SJSA1 (cell line): ENCODE data around the gene NCOA5. TPM values are rescaled to one million over a fixed set of nuclear protein-coding genes. Genes with fewer than 3 reads are reported as not detected.

Experiments
- DNase-seq, 2 experiments: peaks; one replicate each; pipeline ENCODE4 v3.0.0-alpha.2; 2015 to 2020; ENCODE audit warnings: low spot score in 2 of 2, low read depth in 1 of 2
- H3K27ac ChIP-seq: fragments of 250-450 bp; sonication (Bioruptor Pico); 2 replicates; pipeline ENCODE4 v1.5.1; 2020; ENCODE audit warnings: mild to moderate bottlenecking, moderate library complexity
- H3K27me3 ChIP-seq: fragments of 250-450 bp; sonication (Bioruptor Pico); replicated peaks from 2 replicates; pipeline ENCODE4 v1.5.1; 2020; ENCODE audit warnings: mild to moderate bottlenecking, moderate library complexity
- H3K36me3 ChIP-seq: fragments of 250-450 bp; sonication (Bioruptor Pico); 2 replicates; pipeline ENCODE4 v1.5.1; 2020; ENCODE audit warnings: mild to moderate bottlenecking
- H3K4me1 ChIP-seq: fragments of 250-450 bp; sonication (Bioruptor Pico); replicated peaks from 2 replicates; pipeline ENCODE4 v1.6.1; 2021; ENCODE audit warnings: mild to moderate bottlenecking
- H3K4me3 ChIP-seq: fragments of 250-450 bp; sonication (Bioruptor Pico); 2 replicates; pipeline ENCODE4 v1.5.1; 2020; ENCODE audit warnings: mild to moderate bottlenecking
- H3K9me3 ChIP-seq: fragments of 250-450 bp; sonication (Bioruptor Pico); replicated peaks from 2 replicates; pipeline ENCODE4 v1.5.1; 2020; ENCODE audit warnings: mild to moderate bottlenecking
- total RNA-seq: library from RNA; depleted of rRNA; stranded (reverse); fragments of >200 nt; shearing (Covaris generic); gene quantifications from 2 replicates; pipeline ENCODE4 v1.2.3, GENCODE V29; 2014

Gene NCOA5
- total RNA-seq, 1 experiment from 2014 or later = 25.8 TPM

DNA sequence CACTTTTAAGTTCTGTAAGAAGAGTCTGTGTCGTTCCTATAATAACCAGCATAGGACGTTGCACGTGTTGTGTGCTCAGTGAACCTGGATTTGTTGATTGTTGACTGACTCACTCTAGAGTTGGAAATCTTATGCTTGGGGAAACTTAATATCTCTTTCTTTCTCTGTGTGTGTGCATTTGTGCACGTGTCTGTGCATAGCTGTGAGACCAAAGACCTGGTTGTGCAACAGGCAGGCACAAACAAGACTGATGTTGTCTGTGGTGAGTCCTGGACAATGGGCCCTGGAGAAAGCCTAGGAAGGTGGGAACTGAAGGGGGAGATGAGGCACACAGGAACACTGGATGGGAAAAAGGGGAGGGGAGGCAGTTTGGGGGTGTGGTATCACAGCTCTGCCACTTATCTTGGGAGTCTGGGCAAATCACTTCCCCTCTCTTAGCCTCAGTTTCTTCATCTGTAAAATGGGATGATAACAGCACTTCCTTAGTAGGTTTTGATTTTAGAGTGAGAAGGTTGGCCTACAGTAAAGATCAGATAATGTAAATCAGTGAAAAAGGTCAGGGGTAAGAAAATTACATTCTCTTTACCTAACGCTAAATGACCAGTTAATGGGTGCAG is 36.8 kb upstream of the NCOA5 start:
- peaks cover 54% of the 10 kb centered on the region for H3K27me3 ChIP-seq
- H3K4me3 ChIP-seq = no peak overlapping the region
- no peak overlapping the region for H3K27ac ChIP-seq
- no peaks in the 10 kb centered on the region for H3K36me3 ChIP-seq
- no peaks in the 10 kb centered on the region for H3K9me3 ChIP-seq
- no peak for DNase-seq
- no peaks in the 10 kb centered on the region for H3K4me1 ChIP-seq

DNA sequence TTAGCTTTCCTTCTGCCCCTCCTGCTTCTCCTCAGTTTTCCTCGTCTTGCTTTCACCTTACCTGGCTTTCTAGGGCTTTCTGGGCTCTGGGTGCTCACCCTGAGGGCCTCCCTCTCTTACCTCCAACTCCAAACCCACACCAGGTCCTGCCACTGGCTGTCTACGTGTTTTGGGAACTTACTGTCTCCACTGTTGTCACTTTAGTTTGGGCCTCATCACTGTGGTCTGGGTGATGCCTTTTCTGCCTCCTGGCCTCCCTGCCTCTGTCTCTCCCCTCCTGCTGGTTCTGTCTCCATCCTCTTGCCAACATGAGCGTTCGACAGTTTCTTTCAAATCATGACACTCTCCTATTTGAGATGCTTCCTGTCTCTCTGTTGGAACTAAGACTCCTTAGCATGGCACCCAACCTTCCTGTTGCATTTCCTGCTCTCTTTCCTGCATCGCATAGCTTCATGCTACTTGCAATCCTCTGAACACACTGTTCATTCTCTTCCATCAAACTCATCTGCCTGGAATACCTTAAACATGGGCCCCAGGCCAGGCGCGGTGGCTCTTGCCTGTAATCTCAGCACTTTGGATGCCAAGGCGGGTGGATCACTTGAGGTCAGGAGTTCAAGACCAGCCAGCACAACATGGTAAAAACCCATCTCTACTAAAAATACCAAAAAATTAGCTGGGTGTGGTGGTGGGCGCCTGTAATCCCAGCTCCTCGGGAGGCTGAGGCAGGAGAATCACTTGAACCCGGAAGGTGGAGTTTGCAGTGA is 33.9 kb upstream of the NCOA5 start:
- DNase-seq = no peak
- Histone ChIP-seq H3K36me3 (no peaks in the 10 kb centered on the region), H3K9me3 (no peaks in the 10 kb centered on the region), H3K27ac (no peak overlapping the region), H3K4me1 (no peaks in the 10 kb centered on the region), H3K27me3 (peaks cover 39% of the 10 kb centered on the region), H3K4me3 (no peak overlapping the region)

DNA sequence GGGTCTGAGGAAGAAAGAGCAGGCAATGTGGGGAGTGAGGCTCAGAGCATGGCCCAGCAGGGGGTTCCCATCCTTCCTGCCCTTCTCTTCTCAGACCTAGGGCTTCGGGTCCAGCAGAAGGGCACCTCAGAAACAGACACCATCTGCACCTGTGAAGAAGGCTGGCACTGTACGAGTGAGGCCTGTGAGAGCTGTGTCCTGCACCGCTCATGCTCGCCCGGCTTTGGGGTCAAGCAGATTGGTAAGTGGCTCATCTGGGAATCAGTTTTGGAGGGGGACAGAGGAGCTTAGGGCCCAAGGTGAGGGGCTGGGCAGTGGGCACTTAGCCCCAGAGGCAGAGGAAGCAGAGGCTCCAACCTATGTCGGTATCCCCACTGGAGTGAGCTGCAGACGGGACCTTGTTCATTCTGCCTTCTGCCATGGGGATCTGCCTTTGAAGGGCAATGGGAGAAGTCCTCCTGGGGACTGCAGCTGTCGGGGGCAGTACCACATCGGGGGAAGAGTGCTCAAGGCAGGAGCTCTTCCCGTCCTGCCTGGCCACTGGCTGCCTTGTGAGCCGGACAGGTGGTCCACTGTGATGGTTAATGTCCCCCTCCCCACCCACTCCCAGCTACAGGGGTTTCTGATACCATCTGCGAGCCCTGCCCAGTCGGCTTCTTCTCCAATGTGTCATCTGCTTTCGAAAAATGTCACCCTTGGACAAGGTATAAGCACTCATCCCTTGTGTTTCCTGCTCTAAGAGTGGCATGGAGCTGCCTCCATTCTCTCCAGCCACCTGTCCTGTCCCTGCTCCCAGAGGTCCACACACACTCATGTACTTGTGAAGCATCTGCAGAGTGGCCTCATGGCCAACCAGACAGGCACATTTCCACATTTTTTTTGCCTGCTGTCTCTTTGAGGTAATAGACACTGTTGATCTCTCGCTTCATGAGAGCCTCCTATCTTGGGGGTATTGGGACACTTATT is 33.0 kb upstream of the NCOA5 start:
- peaks cover 37% of the 10 kb centered on the region for H3K27me3 ChIP-seq
- no peak for DNase-seq
- H3K36me3 ChIP-seq = no peaks in the 10 kb centered on the region
- no peaks in the 10 kb centered on the region for H3K9me3 ChIP-seq
- H3K27ac ChIP-seq = no peak overlapping the region
- no peak overlapping the region for H3K4me3 ChIP-seq
- no peaks in the 10 kb centered on the region for H3K4me1 ChIP-seq

DNA sequence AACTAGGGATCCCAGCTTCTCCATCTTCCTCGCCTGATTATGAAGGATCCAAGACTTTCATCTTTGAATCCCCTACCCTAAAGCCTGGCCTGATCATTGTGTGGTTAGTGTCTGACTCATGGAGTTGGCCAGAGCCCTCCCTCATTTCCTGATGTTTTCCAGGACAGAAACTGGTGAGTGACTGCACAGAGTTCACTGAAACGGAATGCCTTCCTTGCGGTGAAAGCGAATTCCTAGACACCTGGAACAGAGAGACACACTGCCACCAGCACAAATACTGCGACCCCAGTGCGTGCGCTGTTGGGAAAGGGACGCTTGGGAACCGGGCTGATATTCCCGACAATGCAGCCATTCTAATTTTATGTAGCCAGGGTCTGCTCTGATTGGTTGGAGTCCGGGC is 32.3 kb upstream of the NCOA5 start:
- Histone ChIP-seq H3K4me3 (no peak overlapping the region), H3K27ac (no peak overlapping the region), H3K36me3 (no peaks in the 10 kb centered on the region), H3K9me3 (no peaks in the 10 kb centered on the region), H3K4me1 (no peaks in the 10 kb centered on the region), H3K27me3 (peaks cover 36% of the 10 kb centered on the region)
- no peak for DNase-seq

DNA sequence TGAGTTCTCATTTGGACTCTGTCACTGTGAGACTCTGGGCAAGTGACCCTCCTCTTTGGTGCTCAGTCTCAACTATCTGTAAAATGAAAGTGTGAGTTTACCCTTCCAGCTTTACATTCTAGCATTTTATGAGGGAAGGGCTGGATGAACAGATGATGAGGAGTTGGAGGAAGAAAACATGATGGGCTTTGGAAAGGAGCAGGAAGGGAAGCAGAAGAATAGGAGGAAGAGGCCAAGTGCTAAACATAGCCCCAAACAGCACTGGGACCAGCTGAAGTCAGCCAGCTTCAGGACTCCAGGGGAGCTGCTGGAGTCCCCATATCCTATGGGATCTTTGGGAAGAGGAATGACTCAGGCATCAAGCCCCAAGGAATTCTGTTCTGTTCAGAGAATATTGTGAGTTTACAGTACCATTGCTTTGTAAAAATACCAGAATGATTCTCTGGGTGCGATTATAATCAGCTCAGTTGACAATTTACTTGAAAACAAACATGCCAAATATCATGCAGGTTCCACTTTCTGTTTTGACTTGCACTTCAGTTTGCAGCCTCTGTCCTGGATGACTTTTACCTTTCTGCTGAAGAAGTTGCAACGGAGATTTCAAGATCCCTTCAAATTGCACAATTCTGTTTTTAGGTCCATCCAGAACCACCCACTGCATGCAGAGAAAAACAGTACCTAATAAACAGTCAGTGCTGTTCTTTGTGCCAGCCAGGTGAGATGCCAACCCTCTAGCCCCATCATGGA is 31.6 kb upstream of the NCOA5 start:
- no peak for DNase-seq
- no peak overlapping the region for H3K4me3 ChIP-seq
- peaks cover 35% of the 10 kb centered on the region for H3K27me3 ChIP-seq
- H3K36me3 ChIP-seq = no peaks in the 10 kb centered on the region
- no peaks in the 10 kb centered on the region for H3K4me1 ChIP-seq
- no peaks in the 10 kb centered on the region for H3K9me3 ChIP-seq
- H3K27ac ChIP-seq = no peak overlapping the region

DNA sequence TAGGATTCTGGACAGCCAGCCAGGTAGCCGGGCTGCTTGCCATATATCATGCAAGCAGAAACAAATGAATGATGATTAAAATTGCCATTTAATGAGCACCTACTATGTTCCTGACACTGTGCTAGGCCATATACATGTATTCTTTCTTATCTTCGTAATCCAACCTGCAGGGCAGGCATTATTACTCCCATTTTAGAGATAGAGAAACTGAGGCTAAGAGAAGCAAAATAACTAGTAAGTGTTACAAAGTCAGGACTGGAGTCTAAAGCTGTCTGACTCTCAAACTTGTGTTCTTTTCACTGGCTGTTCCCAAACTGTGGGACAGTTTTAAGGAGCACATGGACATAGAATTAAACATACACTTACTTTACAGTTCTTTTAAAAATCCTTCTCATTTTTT is 30.4 kb upstream of the NCOA5 start:
- Histone ChIP-seq H3K9me3 (no peaks in the 10 kb centered on the region), H3K27me3 (peaks cover 36% of the 10 kb centered on the region), H3K4me3 (no peak overlapping the region), H3K27ac (no peak overlapping the region), H3K4me1 (no peaks in the 10 kb centered on the region), H3K36me3 (no peaks in the 10 kb centered on the region)
- no peak for DNase-seq

DNA sequence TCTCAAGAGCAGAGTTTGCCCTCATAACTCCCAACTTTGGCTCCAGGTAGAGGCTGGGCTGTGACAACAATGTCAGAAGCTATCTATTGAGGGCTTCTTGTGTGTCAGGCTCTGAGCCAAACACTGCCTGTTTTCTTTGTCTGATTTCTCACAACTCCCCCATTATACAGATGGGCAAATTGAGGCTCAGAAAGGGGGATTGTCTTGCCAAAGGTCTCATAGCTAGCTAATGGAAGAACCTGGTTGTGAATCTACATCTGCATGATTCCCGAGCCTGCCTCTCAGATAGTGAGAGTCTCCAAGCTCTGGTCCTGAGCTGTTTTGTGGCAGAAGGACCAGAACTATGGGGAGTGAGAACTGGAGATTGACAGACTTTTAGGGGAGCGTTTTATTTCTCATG is 29.8 kb upstream of the NCOA5 start:
- Histone ChIP-seq H3K27ac (no peak overlapping the region), H3K27me3 (peaks cover 38% of the 10 kb centered on the region), H3K4me3 (no peak overlapping the region), H3K36me3 (no peaks in the 10 kb centered on the region), H3K4me1 (no peaks in the 10 kb centered on the region), H3K9me3 (no peaks in the 10 kb centered on the region)
- DNase-seq = no peak

DNA sequence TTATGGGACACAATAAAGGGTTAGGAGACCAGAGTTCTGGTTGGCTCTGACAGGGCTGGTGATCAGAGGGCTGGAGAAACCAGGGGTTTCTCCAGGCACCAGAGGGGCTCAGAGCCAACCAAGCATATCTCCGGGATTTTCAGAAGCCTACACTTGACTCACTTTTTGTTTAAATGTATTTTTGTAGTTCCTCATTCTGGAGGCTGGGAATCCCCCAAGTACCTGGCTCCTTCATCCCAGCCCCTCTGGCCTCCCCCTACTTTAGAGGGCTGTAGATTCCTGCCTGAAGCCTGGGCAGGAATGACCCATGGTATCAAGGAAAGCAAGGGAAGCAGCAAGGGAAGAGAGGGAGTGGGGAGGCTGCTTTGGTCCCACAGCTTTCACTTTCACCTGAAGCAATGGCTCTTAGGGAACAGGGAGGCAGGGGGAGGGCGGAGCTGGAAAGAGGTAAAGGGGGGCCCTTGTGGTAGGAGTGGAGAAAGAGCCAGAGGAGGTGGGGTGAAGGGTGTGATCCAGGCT is 29.3 kb upstream of the NCOA5 start:
- H3K9me3 ChIP-seq = no peaks in the 10 kb centered on the region

DNA sequence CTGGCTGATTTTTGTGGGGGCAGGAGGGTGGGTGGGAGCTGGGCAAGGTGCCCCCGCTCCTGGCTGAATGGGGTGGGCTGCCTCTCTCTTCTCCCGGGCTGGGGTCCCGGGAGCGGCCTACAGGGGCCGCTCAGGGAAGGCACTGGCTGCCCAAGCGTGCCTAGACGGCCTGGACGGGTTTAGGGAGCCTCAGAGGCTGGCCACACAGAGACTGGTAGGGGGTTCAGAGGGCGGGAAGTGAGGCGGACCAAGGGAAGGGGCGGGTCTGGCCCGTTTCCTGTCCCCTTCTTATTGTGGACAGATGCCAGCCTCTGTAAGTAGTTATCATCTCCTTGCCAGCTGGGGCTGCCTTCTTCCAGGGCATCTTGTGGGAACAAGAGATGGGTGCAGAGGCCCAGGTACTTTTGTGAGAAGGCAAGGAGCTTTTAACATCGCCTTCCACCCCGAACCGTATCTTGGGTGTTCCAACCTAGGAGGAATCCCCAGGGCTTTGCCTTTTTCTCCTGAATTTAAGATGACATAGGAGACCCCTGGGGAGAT is 28.8 kb upstream of the NCOA5 start:
- Histone ChIP-seq H3K4me3 (no peak overlapping the region), H3K36me3 (no peaks in the 10 kb centered on the region), H3K27ac (no peak overlapping the region), H3K4me1 (no peaks in the 10 kb centered on the region), H3K27me3 (peaks cover 45% of the 10 kb centered on the region), H3K9me3 (no peaks in the 10 kb centered on the region)
- no peak for DNase-seq

More for the DNA sequence above, 29.3 kb upstream of the NCOA5 start:
- no peak for DNase-seq
- no peak overlapping the region for H3K27ac ChIP-seq
- H3K4me1 ChIP-seq = no peaks in the 10 kb centered on the region
- H3K36me3 ChIP-seq = no peaks in the 10 kb centered on the region
- peaks cover 42% of the 10 kb centered on the region for H3K27me3 ChIP-seq
- no peak overlapping the region for H3K4me3 ChIP-seq

DNA sequence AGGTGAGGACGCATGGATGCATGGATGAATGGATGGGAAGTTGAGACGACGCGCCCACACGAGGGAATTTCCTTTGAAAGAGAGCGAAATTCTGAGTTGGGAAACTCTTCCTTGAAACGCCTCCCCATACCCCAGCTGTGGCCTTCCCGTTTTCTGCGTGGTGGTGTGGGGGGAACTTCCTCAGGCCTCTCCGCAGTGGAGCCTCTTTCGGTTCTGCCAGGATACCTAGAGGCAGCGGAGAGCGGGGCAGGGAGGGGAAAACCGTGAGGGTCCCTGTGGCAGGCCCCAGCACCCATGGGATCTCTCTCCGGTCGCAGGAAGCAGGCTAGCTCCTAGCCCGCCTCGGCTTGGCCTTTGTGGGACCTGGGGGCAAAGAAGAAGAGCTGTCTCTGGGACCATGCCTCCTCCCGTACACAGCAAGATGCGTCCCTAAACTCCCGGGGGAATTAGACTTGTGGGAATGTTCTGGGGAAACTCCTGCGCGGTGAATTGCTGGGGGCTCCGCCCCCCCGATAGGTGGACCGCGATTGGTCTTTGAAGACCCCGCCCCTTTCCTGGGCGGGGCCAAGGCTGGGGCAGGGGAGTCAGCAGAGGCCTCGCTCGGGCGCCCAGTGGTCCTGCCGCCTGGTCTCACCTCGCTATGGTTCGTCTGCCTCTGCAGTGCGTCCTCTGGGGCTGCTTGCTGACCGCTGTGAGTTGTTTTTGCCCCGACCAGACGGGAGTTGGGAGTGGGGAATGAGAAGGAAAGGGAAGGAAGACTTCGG is 28.1 kb upstream of the NCOA5 start, which contains the start of gene CD40:
CD40 (plus strand) TSS at position 611 of the 764 bp plus-strand sequence; CDS start at position 641, 30 bp downstream.
- Histone ChIP-seq H3K27me3 (peaks cover 46% of the 10 kb centered on the region), H3K4me3 (no peak within 1 kb of the TSS), H3K36me3 (no peaks in the 10 kb centered on the region), H3K27ac (no peak within 1 kb of the TSS), H3K4me1 (no peaks in the 10 kb centered on the region), H3K9me3 (no peaks in the 10 kb centered on the region)
- no peak for DNase-seq

DNA sequence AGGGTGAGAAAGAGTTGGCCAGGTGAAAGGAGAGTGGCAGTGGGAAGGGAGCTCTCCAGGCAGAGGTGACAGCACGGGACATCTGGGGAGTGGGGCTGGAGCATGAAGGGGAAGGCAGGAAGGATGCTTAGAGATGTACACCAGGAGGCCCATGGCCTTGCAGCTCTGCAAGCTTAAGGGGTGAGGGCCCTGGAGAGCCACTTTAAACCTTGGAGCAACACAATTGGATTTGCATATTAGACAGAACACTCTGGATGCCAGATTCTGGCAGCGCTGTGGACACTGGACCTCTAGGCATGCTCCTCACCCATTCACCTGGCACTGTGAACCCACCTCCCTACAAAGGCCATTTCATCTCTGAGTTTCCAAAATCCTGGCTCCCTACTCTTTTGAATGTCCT is 24.7 kb upstream of the NCOA5 start:
- H3K36me3 ChIP-seq = no peaks in the 10 kb centered on the region
- no peak overlapping the region for H3K4me3 ChIP-seq
- H3K4me1 ChIP-seq = no peaks in the 10 kb centered on the region
- H3K9me3 ChIP-seq = no peaks in the 10 kb centered on the region
- H3K27ac ChIP-seq = no peak overlapping the region
- peaks cover 35% of the 10 kb centered on the region for H3K27me3 ChIP-seq
- no peak for DNase-seq

DNA sequence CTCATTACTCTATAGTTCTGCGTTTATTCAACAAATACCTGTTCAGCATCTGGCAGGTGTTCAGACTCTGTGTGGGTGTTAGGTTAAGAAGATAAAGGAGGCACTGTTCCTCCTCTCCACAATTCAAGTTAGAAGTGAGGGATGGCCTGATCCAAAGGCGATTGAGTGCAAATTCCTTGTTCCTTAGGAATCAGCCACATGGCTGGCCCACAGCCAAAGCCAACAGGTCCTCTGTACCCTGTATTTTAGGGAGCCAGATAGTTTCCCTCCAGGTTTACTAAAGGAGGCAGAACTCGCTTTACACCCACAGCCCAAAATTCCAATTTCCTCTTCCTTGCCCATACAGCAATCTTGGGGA is 23.3 kb upstream of the NCOA5 start:
- DNase-seq = no peak
- Histone ChIP-seq H3K27me3 (peaks cover 34% of the 10 kb centered on the region), H3K36me3 (no peaks in the 10 kb centered on the region), H3K4me3 (no peak overlapping the region), H3K9me3 (no peaks in the 10 kb centered on the region), H3K27ac (no peak overlapping the region), H3K4me1 (no peaks in the 10 kb centered on the region)
